GM23248 (cell line): ENCODE data around the gene MARCHF7. TPM values are rescaled to one million over a fixed set of nuclear protein-coding genes. Genes with fewer than 3 reads are reported as not detected.
"Not testable (repeated sequence)": the region's sequence is repeated elsewhere in the genome, so short reads cannot be mapped to it uniquely, and the experiment has no call there.

Experiments
- DNase-seq: peaks from one replicate; pipeline ENCODE4 v3.0.0-alpha.2; 2015
- H2AFZ ChIP-seq: fragments of 200-600 bp; sonication (generic); 2 replicates; pipeline ENCODE4 v1.6.1; 2016; ENCODE audit warnings: antibody characterized with exemption
- H3F3A ChIP-seq: fragments of 200-600 bp; sonication (generic); 2 replicates; pipeline ENCODE4 v1.6.1; 2016; ENCODE audit warnings: mild to moderate bottlenecking, antibody characterized with exemption, mixed run types; ENCODE audit not compliant: insufficient read depth
- H3K27ac ChIP-seq: fragments of 200-600 bp; sonication (generic); 2 replicates; pipeline ENCODE4 v1.5.1; 2016; ENCODE audit warnings: mild to moderate bottlenecking
- H3K27me3 ChIP-seq: fragments of 200-600 bp; sonication (generic); replicated peaks from 2 replicates; pipeline ENCODE4 v1.6.1; 2016; ENCODE audit warnings: mild to moderate bottlenecking; ENCODE audit not compliant: insufficient read depth
- H3K36me3 ChIP-seq: fragments of 200-600 bp; sonication (generic); 2 replicates; pipeline ENCODE4 v1.6.1; 2016; ENCODE audit warnings: low read depth, mild to moderate bottlenecking
- H3K4me1 ChIP-seq: fragments of 200-600 bp; sonication (generic); 2 replicates; pipeline ENCODE4 v1.6.1; 2016; ENCODE audit warnings: mild to moderate bottlenecking; ENCODE audit not compliant: insufficient read depth
- H3K4me2 ChIP-seq: fragments of 200-600 bp; sonication (generic); one replicate; pipeline ENCODE4 v1.6.1; 2016; ENCODE audit warnings: mild to moderate bottlenecking; ENCODE audit not compliant: unreplicated experiment
- H3K4me3 ChIP-seq: fragments of 200-600 bp; sonication (generic); 2 replicates; pipeline ENCODE4 v1.5.1; 2016; ENCODE audit warnings: mild to moderate bottlenecking
- H3K79me2 ChIP-seq: fragments of 200-600 bp; sonication (generic); 2 replicates; pipeline ENCODE4 v1.6.1; 2016; ENCODE audit warnings: mild to moderate bottlenecking; ENCODE audit not compliant: insufficient read depth
- H3K9ac ChIP-seq: fragments of 200-600 bp; sonication (generic); 2 replicates; pipeline ENCODE4 v1.6.1; 2016; ENCODE audit warnings: mild to moderate bottlenecking
- H3K9me2 ChIP-seq: fragments of 200-600 bp; sonication (generic); 2 replicates; pipeline ENCODE4 v1.6.1; 2016; ENCODE audit warnings: mixed run types, mild to moderate bottlenecking, moderate library complexity; ENCODE audit not compliant: insufficient read depth
- H3K9me3 ChIP-seq: fragments of 200-600 bp; sonication (generic); one replicate; pipeline ENCODE4 v1.6.1; 2017; ENCODE audit warnings: low read depth
- H4K20me1 ChIP-seq: fragments of 200-600 bp; sonication (generic); 2 replicates; pipeline ENCODE4 v1.6.0; 2016; ENCODE audit not compliant: insufficient read depth
- EZH2 ChIP-seq: fragments of 200-600 bp; sonication (generic); IDR thresholded peaks from 2 replicates; pipeline ENCODE4 v1.6.1; 2018; ENCODE audit warnings: antibody characterized with exemption, mild to moderate bottlenecking; ENCODE audit not compliant: insufficient read depth, poor library complexity, severe bottlenecking
- EZH2phosphoT487 ChIP-seq: fragments of 200-600 bp; sonication (generic); IDR thresholded peaks from 2 replicates; pipeline ENCODE4 v1.6.1; 2018; ENCODE audit warnings: antibody characterized with exemption, moderate library complexity, mild to moderate bottlenecking, low read depth; ENCODE audit not compliant: insufficient read depth
- WGBS, 2 experiments: methylation state at CpG; one replicate each; pipeline ENCODE4 v1.1.6; 2015 to 2017; ENCODE audit warnings: low lambda C conversion rate in 2 of 2, low coverage in 1 of 2; ENCODE audit errors: missing lambda C conversion rate in 2 of 2; 5-methylcytosine and 5-hydroxymethylcytosine counted together
- in situ Hi-C: fragments of 300-500 bp; cut with MboI; formaldehyde crosslinking; loops from 2 replicates; pipeline ENCODE4 v1.15.0; 2020
- polyA plus RNA-seq: library from polyadenylated mRNA; unstranded; fragments of >200 nt; fragmentation: Nextera tagmentation; extraction: Ambion mirVana; gene quantifications from 2 replicates; pipeline ENCODE4 v1.2.1, GENCODE V29; 2016
- total RNA-seq: library from RNA; depleted of rRNA; stranded (reverse); fragments of >200 nt; shearing (Covaris generic); gene quantifications from 2 replicates; pipeline ENCODE4 v1.2.3, GENCODE V29; 2014

The MARCHF7 gene
- total and polyA plus RNA-seq, 2 experiments from 2014 or later: 92.7 to 99.3 TPM

DNA sequence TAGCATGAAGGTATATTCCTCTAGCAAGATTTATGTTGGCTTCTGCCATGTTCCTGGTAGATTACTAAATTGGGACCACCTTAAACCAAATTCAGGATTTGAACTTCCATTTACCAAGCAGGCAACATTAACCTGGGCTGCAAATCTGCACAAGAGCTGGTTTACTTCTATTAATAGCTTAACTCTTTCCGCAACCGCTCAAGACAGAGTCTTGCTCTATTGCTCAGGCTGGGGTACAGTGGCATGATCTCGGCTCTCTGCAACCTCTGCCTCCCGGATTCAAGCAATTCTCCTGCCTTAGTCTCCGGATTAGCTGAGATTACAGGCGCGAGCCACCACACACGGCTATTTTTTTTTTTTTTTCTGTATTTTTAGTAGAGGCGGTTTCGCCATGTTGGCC lies 8.4 kb downstream of the MARCHF7 start:
- peaks cover 55% of the 10 kb centered on the region for H3K36me3 ChIP-seq
- H3K9me2 ChIP-seq: no peaks in the 10 kb centered on the region
- H4K20me1 ChIP-seq: peaks cover 66% of the 10 kb centered on the region; the same call in 1 of the 2 replicates
- peaks cover 14% of the 10 kb centered on the region for H3F3A ChIP-seq
- no peaks in the 10 kb centered on the region for H3K27me3 ChIP-seq
- no peak overlapping the region for H3K4me3 ChIP-seq
- WGBS, 2 experiments: 92 to 93% methylated on average over 10 of the region's 10 CpGs
- H2AFZ ChIP-seq: no peak overlapping the region
- H3K9ac ChIP-seq: no peak overlapping the region
- no peak overlapping the region for H3K4me2 ChIP-seq
- DNase-seq: no peak
- H3K4me1 ChIP-seq: peaks cover 9% of the 10 kb centered on the region
- no peak for TF ChIP-seq EZH2
- no peak for TF ChIP-seq EZH2phosphoT487
- H3K9me3 ChIP-seq: no peaks in the 10 kb centered on the region
- H3K79me2 ChIP-seq: peaks cover 100% of the 10 kb centered on the region
- in situ Hi-C loops: no loop called here
- no peak overlapping the region for H3K27ac ChIP-seq

GRCh38 chr2:159722580-159722979 lies 10.3 kb downstream of the MARCHF7 start:
- DNase-seq: no peak
- Histone ChIP-seq H3K4me2 (no peak overlapping the region), H3F3A (peaks cover 14% of the 10 kb centered on the region)

DNA sequence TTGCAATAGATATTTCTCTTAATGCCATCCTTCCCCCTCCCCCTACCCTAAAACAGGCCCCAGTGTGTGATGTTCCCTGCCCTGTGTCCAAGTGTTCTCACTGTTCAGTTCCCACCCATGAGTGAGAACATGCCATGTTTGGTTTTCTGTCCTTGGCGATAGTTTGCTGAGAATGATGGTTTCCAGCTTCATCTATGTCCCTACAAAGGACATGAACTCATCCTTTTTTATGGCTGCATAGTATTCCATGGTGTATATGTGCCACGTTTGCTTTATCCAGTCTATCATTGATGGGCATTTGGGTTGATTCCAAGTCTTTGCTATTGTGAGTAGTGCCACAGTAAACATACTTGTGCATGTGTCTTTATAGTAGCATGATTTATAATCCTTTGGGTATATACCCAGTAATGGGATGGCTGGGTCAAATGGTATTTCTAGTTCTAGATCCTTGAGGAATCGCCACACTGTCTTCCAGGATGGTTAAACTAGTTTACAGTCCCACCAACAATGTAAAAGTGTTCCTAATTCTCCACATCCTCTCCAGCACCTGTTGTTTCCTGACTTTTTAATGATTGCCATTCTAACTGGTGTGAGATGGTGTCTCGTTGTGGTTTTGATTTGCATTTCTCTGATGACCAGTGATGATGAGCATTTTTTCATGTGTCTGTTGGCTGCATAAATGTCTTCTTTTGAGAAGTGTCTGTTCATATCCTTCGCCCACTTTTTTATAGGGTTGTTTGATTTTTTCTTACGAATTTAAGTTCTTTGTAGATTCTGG lies 12.7 kb downstream of the MARCHF7 start:
- not testable (repeated sequence) for H3K9ac ChIP-seq

More at GRCh38 chr2:159722580-159722979, 10.3 kb downstream of the MARCHF7 start:
- Histone ChIP-seq H3K9ac (no peak overlapping the region), H3K79me2 (peaks cover 100% of the 10 kb centered on the region), H3K36me3 (peaks cover 46% of the 10 kb centered on the region), H3K27me3 (no peaks in the 10 kb centered on the region), H3K9me2 (no peaks in the 10 kb centered on the region), H2AFZ (no peak overlapping the region), H3K27ac (no peak overlapping the region; the same call in 1 of the 2 replicates), H3K9me3 (no peaks in the 10 kb centered on the region), H3K4me3 (no peak overlapping the region), H3K4me1 (0 out of 2 replicates have a peak, but pooled peaks cover 5% of the 10 kb centered on the region), H4K20me1 (peaks cover 74% of the 10 kb centered on the region)
- no peak for TF ChIP-seq EZH2phosphoT487
- no peak for TF ChIP-seq EZH2
- in situ Hi-C loops: no loop called here
- WGBS, 2 experiments: 98 to 100% methylated on average over 2 of the region's 2 CpGs

GRCh38 chr2:159725713-159726112 lies 13.4 kb downstream of the MARCHF7 start:
- WGBS, 2 experiments: 89 to 92% methylated on average over 3 of the region's 3 CpGs
- Histone ChIP-seq H3K27ac (no peak overlapping the region), H3K9me2 (no peaks in the 10 kb centered on the region), H3K79me2 (peaks cover 100% of the 10 kb centered on the region), H4K20me1 (peaks cover 82% of the 10 kb centered on the region), H3K9me3 (no peaks in the 10 kb centered on the region), H3K4me3 (no peak overlapping the region), H2AFZ (no peak overlapping the region), H3K36me3 (peaks cover 48% of the 10 kb centered on the region), H3K27me3 (no peaks in the 10 kb centered on the region), H3F3A (peaks cover 13% of the 10 kb centered on the region), H3K4me2 (no peak overlapping the region), H3K9ac (no peak overlapping the region), H3K4me1 (0 out of 2 replicates have a peak, but pooled peaks cover 5% of the 10 kb centered on the region)
- DNase-seq: no peak
- in situ Hi-C loops: no loop called here
- TF ChIP-seq EZH2: no peak
- TF ChIP-seq EZH2phosphoT487: no peak

More for the DNA sequence above, 12.7 kb downstream of the MARCHF7 start:
- Histone ChIP-seq H4K20me1 (peaks cover 83% of the 10 kb centered on the region), H3K36me3 (peaks cover 49% of the 10 kb centered on the region), H3K79me2 (peaks cover 100% of the 10 kb centered on the region)
- H3K4me3 ChIP-seq, H2AFZ ChIP-seq, DNase-seq, H3K9me3 ChIP-seq, H3K9me2 ChIP-seq, H3K4me1 ChIP-seq, in situ Hi-C loops, H3K4me2 ChIP-seq, H3K27ac ChIP-seq, H3F3A ChIP-seq, H3K27me3 ChIP-seq: not testable (repeated sequence)
- 88 to 89% methylated on average over 6 of the region's 6 CpGs for WGBS, 2 experiments
